Endometrium (tissue), 2 donors: ENCODE data around the gene ADA.

Experiments
- FAIRE-seq: peaks from 2 replicates; lab custom pipeline; 2012; peaks lifted over from hg19 to GRCh38; lab: Jason Lieb, UNC
- donor health status: control.
- donor health status: control.

Gene ADA

DNA sequence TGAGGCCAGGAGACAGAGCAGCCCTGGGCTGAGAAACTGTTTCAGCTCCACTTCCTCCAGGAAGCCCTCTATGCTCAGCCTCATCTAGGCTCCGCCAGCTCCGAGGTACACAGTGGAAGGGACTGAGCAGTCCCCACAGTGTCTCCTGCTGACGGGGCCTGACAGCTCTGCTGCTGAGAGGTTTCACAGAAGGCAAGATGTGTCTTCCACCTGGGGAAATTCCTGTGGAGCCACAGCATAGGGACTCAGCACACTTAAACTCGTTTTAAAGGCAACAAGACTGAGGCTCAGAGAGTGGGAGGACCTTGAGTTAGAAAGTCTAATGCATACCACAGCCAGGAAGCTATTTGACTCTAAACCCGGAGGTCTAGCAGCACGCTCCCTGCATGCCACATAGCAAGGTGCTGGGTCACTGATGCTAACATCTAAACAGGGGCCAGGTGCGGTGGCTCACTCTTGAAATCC is 6.8 kb downstream of the ADA start:
- FAIRE-seq, result no peak

DNA sequence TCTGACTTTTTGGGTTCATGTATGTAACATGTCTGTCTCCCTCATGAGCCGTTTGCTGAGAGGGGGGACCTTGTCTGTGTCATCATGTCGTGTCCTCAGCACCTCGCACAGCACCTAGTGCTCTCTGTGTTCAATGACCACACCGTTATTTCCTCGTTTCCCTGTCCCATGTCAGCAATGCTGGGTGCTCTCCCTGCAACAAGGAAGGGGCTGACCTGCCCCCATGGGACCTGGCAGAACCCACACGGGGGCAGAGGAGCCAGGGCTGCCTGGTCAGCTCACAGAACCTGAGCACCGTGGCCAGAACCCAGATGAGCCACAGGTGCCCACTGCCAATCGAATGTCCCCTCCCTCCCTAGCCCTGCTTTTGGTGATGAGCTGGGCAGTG is 7.3 kb downstream of the ADA start:
- FAIRE-seq, result no peak

DNA sequence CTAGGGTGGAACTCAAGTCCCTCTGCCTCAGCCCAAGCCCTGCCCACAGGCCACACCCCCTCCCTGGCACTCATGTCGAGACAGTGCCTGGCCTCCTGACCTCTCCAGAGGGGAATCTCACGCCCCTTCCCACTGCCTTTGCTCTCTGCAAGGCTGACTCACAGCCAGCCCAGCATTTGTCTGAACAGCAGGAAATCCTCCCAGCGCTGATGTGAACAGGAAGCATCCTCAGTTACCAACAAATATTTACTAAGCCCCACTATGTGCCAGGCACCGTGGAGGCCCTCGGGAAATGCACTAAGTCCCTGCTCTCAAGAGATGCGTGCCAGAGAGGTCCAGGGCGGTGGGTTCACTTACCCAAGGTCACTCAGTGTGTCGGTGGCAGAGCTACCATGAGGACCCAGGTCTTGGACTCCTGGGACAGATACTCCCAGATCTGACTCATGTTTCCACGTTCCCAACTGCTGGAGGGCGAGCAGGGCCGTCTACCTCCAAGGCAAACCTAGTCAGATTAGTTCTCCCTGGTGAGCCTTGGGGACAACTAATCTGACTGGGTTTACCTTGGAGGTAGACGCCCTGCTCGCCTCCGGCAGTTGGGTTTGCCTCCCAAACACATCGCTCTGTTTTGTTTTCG is 7.8 kb downstream of the ADA start:
- FAIRE-seq, result no peak

DNA sequence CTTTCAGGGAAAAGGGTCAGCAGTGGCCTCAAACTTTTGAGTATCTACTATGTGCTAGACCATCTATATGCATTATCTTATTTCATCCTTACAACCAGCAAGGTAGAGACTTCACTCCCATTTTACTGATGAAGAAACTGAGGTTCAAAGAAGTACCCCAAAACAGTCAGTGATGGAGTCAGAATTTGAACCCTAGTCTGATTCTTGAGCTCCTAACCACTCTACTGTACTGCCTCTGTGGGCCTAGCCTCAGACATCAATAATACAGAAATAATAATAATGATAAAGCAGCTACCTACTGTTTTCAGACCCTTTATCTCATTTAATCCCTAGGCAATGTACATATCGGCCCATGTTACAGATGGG is 8.4 kb downstream of the ADA start:
- no peak for FAIRE-seq

GRCh38 chr20:44642203-44643153 is 9.0 kb downstream of the ADA start:
- FAIRE-seq, result no peak

GRCh38 chr20:44641325-44641724 is 10.2 kb downstream of the ADA start:
- FAIRE-seq, result no peak

DNA sequence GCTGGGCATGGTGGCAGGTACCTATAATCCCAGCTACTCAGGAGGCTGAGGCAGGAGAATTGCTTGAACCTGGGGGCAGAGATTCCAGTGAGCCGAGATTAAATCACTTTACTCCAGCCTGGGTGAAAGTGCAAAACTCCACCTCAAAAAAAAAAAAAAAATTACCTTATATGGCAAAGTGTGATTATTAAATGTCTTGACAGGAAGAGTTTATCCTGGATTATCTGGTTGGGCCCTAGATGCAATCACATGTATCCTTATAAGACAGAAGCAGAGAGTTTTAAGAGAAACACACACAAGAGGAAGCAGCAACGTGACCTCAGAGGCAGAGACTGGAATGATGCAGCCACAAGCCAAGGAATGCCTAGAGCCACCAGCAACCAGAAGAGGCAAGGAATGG is 11.0 kb downstream of the ADA start:
- no peak for FAIRE-seq

DNA sequence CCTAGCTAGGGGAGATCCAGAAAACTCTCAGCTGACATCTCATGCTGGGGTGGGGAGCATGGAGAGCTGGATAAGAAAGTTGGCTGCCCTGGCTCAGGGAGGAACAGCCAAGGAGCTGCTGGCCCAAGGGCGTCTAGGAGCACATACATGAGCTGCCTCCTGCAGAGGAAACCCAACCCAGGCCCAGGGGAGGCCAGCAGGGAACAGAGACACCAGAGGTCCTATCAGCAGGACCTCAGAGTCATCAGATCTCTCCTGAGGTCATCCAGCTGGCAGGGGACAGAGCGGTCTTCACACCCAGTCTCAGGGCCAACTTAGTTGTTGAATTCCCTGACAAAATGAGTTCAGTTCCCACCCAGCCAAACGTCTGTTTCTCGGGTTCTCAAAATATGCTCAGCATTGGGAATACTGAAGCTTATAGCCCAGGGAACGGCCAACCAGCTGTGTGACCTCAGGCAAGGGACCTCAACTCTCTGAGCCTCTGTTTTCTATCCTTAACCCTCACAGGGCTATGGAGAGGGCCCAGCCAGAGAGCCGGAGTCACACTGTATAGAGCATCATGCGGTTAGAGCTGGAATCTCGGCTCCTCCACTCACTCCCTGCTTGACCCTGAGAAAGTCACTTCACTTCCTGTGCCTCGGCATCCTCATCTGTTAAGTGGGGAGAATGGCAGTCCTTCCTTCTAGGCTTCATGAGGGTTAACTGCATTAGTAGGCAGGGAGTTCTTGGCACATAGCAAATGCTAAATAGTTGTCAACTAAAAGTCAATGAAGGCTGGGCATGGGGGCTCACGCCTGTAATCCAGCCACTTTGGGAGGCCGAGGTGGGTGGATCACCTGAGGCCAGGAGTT is 13.8 kb downstream of the ADA start:
- FAIRE-seq, result no peak

DNA sequence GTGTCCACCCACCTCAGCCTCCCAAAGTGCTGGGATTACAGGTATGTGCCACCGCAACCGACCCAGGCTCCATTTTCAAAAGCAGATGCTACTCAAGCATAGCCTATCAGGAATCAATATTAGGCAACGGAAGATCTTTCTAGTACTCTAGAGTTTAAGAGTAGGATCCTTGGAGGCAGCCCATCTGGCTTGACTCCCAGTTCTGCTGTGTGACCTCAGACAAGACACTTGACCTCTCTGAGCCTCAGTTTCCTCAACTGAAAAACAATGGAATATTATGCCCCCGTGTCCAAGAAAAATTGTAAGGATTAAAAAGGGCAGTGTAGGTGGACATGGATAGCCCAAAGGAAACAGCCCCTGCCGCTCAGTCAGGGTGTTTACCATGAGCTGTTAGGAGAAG is 14.5 kb downstream of the ADA start:
- FAIRE-seq, result no peak

GRCh38 chr20:44635877-44636276 is 15.6 kb downstream of the ADA start:
- FAIRE-seq, result no peak

DNA sequence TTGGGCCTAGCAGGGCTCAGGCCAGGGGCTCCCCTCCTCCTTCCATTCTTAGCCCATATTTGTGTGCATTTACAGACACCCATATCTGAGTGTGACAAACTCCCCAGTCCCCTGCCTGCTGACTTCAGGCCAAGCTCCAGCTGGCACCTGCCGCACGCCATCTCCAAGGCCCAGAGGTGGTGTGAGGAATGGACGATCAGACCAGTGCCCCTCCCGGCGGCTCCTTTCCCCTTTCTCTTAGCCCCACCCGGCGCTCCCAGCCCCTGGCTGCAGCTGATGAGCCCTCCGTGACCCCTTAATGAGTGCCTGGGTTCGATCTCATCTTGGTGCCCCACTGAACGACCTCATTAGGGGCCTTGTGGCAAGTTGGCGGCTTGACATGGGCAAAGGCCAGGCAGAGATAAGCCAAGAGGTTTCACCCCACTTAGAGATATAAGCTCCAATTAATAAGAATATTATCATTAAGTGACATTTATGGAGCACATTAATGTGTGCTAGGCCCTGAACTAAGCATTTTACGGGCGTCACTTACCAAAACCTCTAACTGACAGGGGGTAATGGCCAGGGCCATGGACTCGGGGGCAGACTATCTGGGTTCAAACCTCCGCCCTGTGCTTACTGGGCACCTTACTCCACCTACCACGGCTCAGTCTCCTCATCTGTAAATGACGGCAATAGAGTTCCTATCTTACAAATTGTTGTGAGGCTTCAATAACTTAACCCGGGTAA is 17.5 kb downstream of the ADA start:
- no peak for FAIRE-seq

DNA sequence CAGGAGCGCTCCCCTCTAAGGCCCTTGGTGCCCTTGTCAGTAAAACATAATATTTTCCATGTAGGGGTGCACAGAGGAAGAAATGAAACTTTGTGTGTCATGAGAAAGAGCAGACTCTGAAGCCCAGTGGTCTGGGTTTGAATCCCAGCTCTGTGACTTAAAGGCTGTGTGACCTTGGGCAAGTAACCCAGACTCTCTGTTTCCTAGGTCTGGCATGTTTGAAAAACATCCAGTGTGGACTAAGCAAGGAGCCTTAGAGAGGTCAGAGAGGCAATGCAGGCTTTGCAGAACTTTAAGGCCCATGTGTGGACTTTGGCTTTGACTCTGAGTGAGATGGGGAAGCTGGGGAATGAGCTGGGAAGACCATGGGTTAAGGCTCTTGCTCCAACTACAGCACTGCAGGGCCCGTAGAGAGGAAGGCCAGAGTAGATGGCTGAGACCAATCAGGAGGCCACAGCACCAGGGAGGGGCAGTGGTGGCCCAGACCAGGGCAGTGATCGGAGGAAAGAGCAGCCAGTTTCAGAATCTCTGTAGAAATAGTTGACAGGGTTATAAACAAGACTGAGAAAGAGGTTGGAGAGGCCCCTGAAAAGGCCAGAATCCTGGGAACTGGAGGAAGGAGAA is 18.2 kb downstream of the ADA start:
- FAIRE-seq, result no peak

DNA sequence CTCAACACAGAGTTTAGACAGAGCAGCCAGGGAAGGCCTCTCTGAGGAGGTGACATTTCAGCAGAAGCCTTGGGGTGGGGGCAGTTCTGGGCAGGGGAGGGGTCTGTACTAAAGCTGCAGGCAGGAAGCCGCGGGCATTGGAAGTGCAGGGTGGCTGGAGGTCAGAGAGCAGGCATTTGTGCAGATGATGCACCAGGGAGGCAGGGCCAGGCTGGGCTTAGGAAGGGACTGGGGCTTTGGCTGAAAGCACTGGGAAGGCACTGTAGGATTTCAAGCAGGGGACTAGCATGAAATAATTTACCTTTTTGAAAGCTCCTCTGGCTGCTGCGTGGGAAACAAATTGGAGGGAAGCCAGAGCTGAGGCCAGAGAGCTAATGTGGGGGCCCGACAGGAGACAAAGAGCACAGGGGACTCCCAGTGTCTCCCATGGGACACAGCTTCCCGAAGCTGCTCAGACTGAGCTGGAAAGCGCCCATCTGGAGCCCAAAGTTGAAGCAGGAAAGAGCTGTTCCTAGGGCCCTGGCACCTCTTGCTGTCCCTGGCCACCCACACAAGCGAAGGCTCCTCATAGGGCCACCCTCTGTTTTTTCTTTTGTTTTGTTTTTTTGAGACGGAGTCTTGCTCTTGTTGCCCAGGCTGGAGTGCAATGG is 19.3 kb downstream of the ADA start:
- FAIRE-seq, result no peak

DNA sequence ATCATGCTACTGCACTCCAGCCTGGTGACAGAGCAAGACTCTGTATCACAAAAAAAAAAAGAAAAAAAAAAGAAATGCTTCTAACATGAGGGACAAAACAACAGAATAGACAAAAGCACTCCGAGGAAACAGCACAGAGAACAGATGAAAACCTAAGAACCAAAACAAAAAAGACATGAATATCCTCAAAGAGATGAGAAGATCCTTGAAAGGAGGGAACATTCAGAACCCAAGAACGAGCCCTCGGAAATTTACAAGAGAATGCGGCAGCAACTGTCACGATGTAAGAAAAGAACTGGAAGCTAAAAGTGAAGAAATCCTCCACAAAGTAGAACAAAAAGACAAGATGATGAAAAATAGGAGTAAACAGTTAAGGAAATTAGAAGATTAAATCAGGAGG is 21.2 kb downstream of the ADA start:
- no peak for FAIRE-seq

- no peak for FAIRE-seq
Measured at GRCh38 chr20:44629542-44629941, 22.0 kb downstream of the ADA start.

GRCh38 chr20:44629017-44629385 is 22.5 kb downstream of the ADA start:
- FAIRE-seq, result no peak

DNA sequence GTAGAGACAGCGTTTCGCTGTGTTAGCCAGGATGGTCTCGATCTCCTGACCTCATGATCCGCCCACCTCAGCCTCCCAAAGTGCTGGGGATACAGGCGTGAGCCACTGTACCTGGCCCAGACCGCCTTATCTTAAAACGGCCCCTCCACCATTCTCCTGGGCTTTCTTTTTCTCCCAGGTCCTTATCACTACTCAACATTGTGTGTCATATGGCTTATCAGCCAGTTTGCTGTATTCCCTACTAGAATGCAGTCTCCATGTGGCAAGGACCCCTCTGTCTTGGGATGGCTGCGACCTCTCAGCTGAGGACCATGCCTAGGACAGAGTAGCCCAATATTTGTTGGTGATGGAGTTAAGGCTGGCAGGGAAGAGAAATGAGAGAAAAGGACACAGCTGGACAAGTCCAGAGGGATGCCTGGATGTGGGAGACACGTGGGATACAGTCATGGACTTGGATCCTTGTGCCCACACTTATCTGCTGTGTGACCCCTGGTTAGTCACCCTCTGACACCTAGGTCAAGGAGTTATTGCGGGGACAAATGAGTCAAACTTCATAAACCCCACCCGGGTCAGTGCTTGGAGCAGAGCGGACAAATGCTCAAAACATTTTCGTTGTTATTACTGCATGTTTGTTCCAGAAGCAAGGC is 24.0 kb downstream of the ADA start:
- FAIRE-seq, result no peak

- no peak for FAIRE-seq
Measured at GRCh38 chr20:44626278-44626677, 25.2 kb downstream of the ADA start.

- no peak for FAIRE-seq
Measured at GRCh38 chr20:44625361-44625760, 26.1 kb downstream of the ADA start.

DNA sequence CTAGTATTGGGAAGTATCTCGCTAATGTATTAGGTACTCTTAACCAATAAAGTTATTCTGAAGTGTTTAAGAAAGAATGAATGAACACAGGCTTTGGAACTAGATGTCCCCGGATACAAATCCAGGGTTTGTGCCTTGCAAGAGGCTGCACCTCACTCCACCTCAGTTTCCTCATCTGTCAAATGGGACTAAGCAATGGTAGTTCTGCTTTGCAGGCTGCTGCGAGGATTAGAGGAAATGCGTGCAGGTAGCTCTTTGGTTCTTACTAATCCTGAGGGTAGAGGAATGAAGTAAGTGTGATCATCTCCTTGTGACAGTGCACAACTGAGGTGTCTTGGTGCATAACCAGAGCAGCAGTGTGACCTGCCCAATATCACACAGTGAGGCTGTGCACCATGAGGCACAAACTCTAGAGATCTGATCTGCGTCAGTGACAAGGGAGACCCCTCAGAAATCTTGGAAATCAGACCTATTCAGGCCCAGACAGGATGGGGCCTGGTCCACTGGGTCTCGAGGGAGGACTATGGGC is 26.7 kb downstream of the ADA start:
- FAIRE-seq, result no peak
